Right lobe of liver (tissue), 6 donors: ENCODE data around the gene RNU4-1. TPM values are rescaled to one million over a fixed set of nuclear protein-coding genes. Genes with fewer than 3 reads are reported as not detected.
A peak's percentile ranks its signal among the peaks of the same experiment; 100 is the strongest.

Source experiments
- ATAC-seq, 4 donors: fragments of 200-7000 bp; cut with Tn5 transposase; one replicate each; pipeline ENCODE4 v1.9.1; 2020; ENCODE audit warnings: mild to moderate bottlenecking in 4 of 4, moderate library complexity in 4 of 4
- DNase-seq, 3 donors: peaks; one replicate each; pipeline ENCODE4 v3.0.0-alpha.2; 2020
- H3K27ac ChIP-seq, 3 donors: fragments of 200-600 bp; one replicate each; pipeline ENCODE4 v1.8.0; 2022
- H3K27me3 ChIP-seq, 2 donors: fragments of 200-600 bp; one replicate each; pipeline ENCODE4 v1.8.0; 2022
- H3K36me3 ChIP-seq, 4 donors: fragments of 200-600 bp; sonication (generic) in 1 of 4; one replicate each; pipeline versions ENCODE4 v1.5.1 to v1.8.0; 2017 to 2022; ENCODE audit warnings: control low read depth in 1 of 4
- H3K4me1 ChIP-seq, 4 donors: fragments of 200-600 bp; sonication (generic) in 1 of 4; one replicate each; pipeline versions ENCODE4 v1.5.1 to v1.8.0; 2017 to 2022; ENCODE audit warnings: control low read depth in 1 of 4
- H3K4me3 ChIP-seq, 3 donors: fragments of 200-600 bp; one replicate each; pipeline ENCODE4 v1.8.0; 2022
- H3K9me3 ChIP-seq, 4 donors: fragments of 200-600 bp; sonication (generic) in 1 of 4; one replicate each; pipeline versions ENCODE4 v1.5.1 to v1.8.0; 2017 to 2022; ENCODE audit warnings: control low read depth in 1 of 4
- POLR2A ChIP-seq: fragments of 450-650 bp; IDR thresholded peaks from one replicate; pipeline ENCODE4 v1.6.1; 2017; ENCODE audit warnings: antibody characterized with exemption, mild to moderate bottlenecking
- WGBS: methylation state at CpG from one replicate; pipeline ENCODE4 v1.1.6; 2018; ENCODE audit warnings: low coverage, low lambda C conversion rate; ENCODE audit not compliant: insufficient coverage; ENCODE audit errors: missing lambda C conversion rate; 5-methylcytosine and 5-hydroxymethylcytosine counted together
- intact Hi-C, 2 donors: fragments of 100-400 bp; cut with DNase I; formaldehyde crosslinking; loops; one replicate each; pipeline versions ENCODE4 v1.11.2 to v1.14.1; 2022
- total RNA-seq, 6 experiments: library from RNA; depleted of rRNA in 2 of 6; stranded (reverse); fragments of >200 nt in 2 of 6; fragmentation: NEBNext Ultra II Directional in 3 of 6; extraction: Animal tissue kit (Norgen Biotek cat#: 25700) in 3 of 6; gene quantifications; one replicate each; pipeline versions ENCODE4 v1.1.0 to v1.2.4, GENCODE V29; 2016 to 2023
- TF ChIP-seq, protein P1 (sequence below), 4 donors: fragments of 200-600 bp in 3 of 4; fragments of 450-650 bp in 1 of 4; IDR thresholded peaks; one replicate each; pipeline versions ENCODE4 v1.5.1 to v1.8.0; 2016 to 2022; ENCODE audit warnings: antibody characterized with exemption in 4 of 4, mild to moderate bottlenecking in 2 of 4
- donor health status: DM: no; HTN: yes; CAD: no.
- donor health status: DM: no; HTN: no; CAD: no.
- donor health status: DM: no; HTN: no; CAD: no.
- donor health status: DM: no; HTN: yes; CAD: no.
- donor health status: DM: no; HTN: yes; CAD: no.

RNU4-1 gene
- total RNA-seq, 6 experiments from 2014 or later, result under 0.01 to 2,710 (median 2,128) TPM; not detected in 1

DNA sequence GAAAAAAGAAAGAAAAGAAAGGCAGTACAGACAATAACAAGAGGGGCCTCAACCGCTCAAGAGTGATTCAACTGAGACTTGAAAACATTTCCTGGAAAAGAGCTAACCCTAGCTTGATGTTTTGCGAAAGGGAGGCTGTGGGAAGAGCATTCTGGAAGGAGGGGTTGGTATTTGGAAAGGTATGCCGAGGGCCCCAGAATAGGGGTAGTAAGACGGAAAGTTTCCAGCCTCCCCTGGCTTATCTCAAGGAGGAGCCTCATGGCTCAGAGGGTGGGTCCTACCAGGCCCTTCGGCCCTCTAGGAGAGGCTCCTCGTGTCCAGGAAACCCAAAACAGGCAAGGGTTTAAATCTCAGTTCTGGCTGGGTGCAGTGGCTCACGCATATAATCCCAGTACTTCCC, 9.7 kb downstream of the RNU4-1 start:
- H3K27me3 ChIP-seq, result no peaks in the 10 kb centered on the region
- H3K36me3 ChIP-seq, result no peaks in the 10 kb centered on the region
- ATAC-seq, result no peak
- no peaks in the 10 kb centered on the region for H3K4me1 ChIP-seq
- intact Hi-C loops, result no loop called here
- H3K27ac ChIP-seq, result no peak overlapping the region
- WGBS, result 89% methylated on average over 5 of the region's 7 CpGs
- H3K4me3 ChIP-seq, result no peak overlapping the region
- DNase-seq, result no peak
- no peak for TF ChIP-seq POLR2A
- TF ChIP-seq, protein P1, sequence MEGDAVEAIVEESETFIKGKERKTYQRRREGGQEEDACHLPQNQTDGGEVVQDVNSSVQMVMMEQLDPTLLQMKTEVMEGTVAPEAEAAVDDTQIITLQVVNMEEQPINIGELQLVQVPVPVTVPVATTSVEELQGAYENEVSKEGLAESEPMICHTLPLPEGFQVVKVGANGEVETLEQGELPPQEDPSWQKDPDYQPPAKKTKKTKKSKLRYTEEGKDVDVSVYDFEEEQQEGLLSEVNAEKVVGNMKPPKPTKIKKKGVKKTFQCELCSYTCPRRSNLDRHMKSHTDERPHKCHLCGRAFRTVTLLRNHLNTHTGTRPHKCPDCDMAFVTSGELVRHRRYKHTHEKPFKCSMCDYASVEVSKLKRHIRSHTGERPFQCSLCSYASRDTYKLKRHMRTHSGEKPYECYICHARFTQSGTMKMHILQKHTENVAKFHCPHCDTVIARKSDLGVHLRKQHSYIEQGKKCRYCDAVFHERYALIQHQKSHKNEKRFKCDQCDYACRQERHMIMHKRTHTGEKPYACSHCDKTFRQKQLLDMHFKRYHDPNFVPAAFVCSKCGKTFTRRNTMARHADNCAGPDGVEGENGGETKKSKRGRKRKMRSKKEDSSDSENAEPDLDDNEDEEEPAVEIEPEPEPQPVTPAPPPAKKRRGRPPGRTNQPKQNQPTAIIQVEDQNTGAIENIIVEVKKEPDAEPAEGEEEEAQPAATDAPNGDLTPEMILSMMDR (IDR thresholded peaks at IDR 0.05), result no peak
- no peaks in the 10 kb centered on the region for H3K9me3 ChIP-seq

DNA sequence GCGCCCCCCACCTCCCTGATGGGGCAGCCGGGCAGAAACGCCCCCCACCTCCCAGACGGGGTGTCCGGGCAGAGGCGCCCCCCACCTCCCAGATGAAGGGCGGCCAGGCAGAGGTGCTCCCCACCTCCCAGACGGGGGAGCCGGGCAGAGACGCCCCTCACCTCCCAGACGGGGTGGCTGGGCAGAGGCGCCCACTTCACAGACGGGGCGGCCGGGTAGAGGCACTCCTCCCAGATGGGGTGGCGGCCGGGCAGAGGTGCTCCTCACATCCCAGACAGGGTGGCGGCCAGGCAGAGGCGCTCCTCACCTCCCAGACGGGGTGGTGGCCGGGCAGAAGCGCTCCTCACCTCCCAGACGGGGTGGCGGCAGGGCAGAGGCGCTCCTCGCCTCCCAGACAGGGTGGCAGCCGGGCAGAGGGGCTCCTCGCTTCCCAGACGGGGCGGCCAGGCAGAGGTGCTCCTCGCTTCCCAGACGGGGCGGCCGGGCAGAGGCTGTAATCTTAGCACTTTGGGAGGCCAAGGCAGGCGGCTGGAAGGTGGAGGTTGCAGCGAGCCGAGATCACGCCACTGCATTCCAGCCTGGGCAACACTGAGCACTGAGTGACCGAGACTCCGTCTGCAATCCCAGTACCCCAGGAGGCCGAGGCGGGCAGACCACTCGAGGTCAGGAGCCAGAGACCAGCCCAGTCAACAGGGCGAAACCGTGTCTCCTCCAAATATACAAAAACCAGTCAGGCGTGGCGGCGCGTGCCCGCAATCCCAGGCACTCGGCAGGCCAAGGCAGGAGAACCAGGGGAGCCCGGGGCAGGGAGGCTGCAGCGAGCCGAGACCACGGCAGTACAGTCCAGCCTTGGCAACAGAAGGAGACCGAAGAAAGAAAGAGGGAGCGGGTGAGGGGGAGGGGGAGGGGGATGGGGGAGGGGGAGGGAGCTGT, 14.6 kb downstream of the RNU4-1 start:
- 97% methylated on average over 21 of the region's 57 CpGs for WGBS
- H3K4me3 ChIP-seq, result no peak overlapping the region
- H3K4me1 ChIP-seq, result peaks cover 0 to 6% (median 3%) of the 10 kb centered on the region in 4 donors
- intact Hi-C loops, result no loop called here
- no peaks in the 10 kb centered on the region for H3K27me3 ChIP-seq
- DNase-seq (no peak), ATAC-seq (no peak)
- H3K9me3 ChIP-seq, result no peaks in the 10 kb centered on the region
- H3K36me3 ChIP-seq, result no peaks in the 10 kb centered on the region
- no peak overlapping the region for H3K27ac ChIP-seq
- TF ChIP-seq, protein P1 (IDR thresholded peaks at IDR 0.05), result no peak
- no peak for TF ChIP-seq POLR2A

DNA sequence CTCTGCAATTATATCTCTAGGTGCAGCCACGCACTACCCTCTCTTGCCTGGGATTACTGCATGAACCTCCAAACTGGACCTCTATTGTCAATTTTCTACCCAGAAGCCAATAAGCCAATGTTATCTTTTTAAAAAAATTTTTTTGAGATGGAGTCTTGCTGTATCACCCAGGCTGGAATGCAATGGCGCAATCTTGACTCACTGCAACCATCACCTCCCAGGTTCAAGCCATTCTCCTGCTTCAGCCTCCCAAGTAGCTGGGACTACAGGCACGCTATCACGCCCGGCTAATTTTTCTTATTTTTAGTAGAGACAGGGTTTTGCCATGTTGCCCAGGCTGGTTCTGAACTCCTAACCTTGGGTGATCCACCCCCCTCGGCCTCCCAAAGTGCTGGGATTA, 16.3 kb downstream of the RNU4-1 start:
- no peak overlapping the region for H3K27ac ChIP-seq
- no peak overlapping the region for H3K4me3 ChIP-seq
- peaks cover 0 to 6% (median 3%) of the 10 kb centered on the region in 4 donors for H3K4me1 ChIP-seq
- no peaks in the 10 kb centered on the region for H3K27me3 ChIP-seq
- ATAC-seq (peak in 1 of 4 donors; percentile 37), DNase-seq (no peak)
- TF ChIP-seq, protein P1 (IDR thresholded peaks at IDR 0.05), result no peak
- TF ChIP-seq POLR2A, result no peak
- no peaks in the 10 kb centered on the region for H3K36me3 ChIP-seq
- 100% methylated on average over 2 of the region's 6 CpGs for whole genome bisulfite sequencing
- no peaks in the 10 kb centered on the region for H3K9me3 ChIP-seq
- intact Hi-C loops, result no loop called here

DNA sequence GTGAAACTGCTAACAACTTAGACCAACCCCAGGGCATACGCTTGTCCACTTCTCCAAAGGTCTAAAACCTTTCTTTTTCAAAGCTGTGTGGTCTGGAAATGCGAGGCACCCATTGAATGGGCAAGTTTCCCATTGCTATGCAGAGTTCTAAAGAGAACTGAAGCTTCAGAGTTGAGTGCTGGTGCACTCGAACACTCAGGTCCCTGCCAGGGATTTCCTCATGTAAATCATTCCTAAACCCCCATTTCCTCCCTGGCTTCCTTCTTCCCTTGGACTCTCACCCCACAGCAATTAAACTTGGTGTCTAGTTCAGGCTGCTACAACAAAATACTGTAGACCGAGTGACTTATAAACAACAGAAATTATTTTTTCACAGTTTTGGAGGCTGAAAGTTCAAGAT, 25.3 kb downstream of the RNU4-1 start:
- no peak for TF ChIP-seq POLR2A
- TF ChIP-seq, protein P1 (IDR thresholded peaks at IDR 0.05), result no peak
- 18% methylated on average over 4 of the region's 4 CpGs for WGBS
- H3K27me3 ChIP-seq, result no peaks in the 10 kb centered on the region
- no peak overlapping the region for H3K4me3 ChIP-seq
- DNase-seq, result no peak
- H3K27ac ChIP-seq, result peak overlapping the region in 1 of 3 donors; percentile 7
- peak in 1 of 4 donors; percentile 22 for ATAC-seq
- no peaks in the 10 kb centered on the region for H3K9me3 ChIP-seq
- no peaks in the 10 kb centered on the region for H3K36me3 ChIP-seq
- H3K4me1 ChIP-seq, result peaks cover 0 to 22% (median 6%) of the 10 kb centered on the region in 4 donors
- intact Hi-C loops, result loop anchor here in 1 of 2 donors (5.0 kb wide), 1 partner anchor 40 kb away; no protein-coding TSS in a partner anchor
